ENCODE data around the gene OXTR.

Gene OXTR

GRCh38 chr3:8755097-8755496, 14.3 kb downstream of the OXTR start:
- DNase-seq (ENCODE audit: low spot score) (no peak), ATAC-seq (ENCODE audit: low read depth) (no peak)
- Histone ChIP-seq H3K4me1 (ENCODE audit: insufficient read depth, poor library complexity, severe bottlenecking) (no peaks in the 10 kb centered on the region), H3K27me3 (ENCODE audit: insufficient read depth, poor library complexity, severe bottlenecking) (no peaks in the 10 kb centered on the region), H3K27ac (ENCODE audit: poor library complexity, severe bottlenecking) (no peak overlapping the region), H3K4me3 (ENCODE audit: severe bottlenecking) (no peak overlapping the region), H3K36me3 (ENCODE audit: low read depth) (peaks cover 8% of the 10 kb centered on the region; the same call in 1 of the 2 replicates), H3K9me3 (ENCODE audit: severe bottlenecking) (no peaks in the 10 kb centered on the region)
- no peak for TF ChIP-seq CTCF (IDR thresholded peaks at IDR 0.05; ENCODE audit: poor library complexity, severe bottlenecking)

- Histone ChIP-seq H3K4me3 (ENCODE audit: severe bottlenecking) (no peak overlapping the region), H3K27me3 (ENCODE audit: insufficient read depth, poor library complexity, severe bottlenecking) (no peaks in the 10 kb centered on the region), H3K9me3 (ENCODE audit: severe bottlenecking) (no peaks in the 10 kb centered on the region), H3K4me1 (ENCODE audit: insufficient read depth, poor library complexity, severe bottlenecking) (no peaks in the 10 kb centered on the region), H3K36me3 (ENCODE audit: low read depth) (peaks cover 8% of the 10 kb centered on the region; the same call in 1 of the 2 replicates), H3K27ac (ENCODE audit: poor library complexity, severe bottlenecking) (no peak overlapping the region)
- ATAC-seq (ENCODE audit: low read depth) (no peak), DNase-seq (ENCODE audit: low spot score) (no peak)
- no peak for TF ChIP-seq CTCF (IDR thresholded peaks at IDR 0.05; ENCODE audit: poor library complexity, severe bottlenecking)
Measured at GRCh38 chr3:8752832-8753231, 16.6 kb downstream of the OXTR start.

DNA sequence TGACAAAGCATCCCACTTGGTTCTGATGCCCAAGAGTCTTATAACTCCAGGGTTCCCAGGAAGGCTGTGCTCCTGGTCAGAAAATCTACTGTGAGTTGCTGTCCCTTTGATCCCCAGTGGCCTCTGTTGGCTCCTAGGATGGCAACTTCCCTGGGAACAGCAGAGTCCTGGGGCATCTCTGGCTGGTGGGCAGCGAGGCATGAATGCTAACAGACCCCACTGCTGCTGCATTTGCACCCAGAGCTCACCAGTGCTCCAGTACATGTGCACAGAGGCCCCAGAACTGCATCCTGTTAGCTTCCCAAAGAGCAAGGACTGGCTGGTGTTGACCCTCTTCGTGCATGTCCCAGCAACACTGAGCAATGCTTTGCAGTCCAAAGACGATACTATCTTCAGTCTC, 20.1 kb downstream of the OXTR start:
- Histone ChIP-seq H3K27me3 (ENCODE audit: insufficient read depth, poor library complexity, severe bottlenecking) (no peaks in the 10 kb centered on the region), H3K4me3 (ENCODE audit: severe bottlenecking) (no peak overlapping the region), H3K27ac (ENCODE audit: poor library complexity, severe bottlenecking) (no peak overlapping the region), H3K9me3 (ENCODE audit: severe bottlenecking) (no peaks in the 10 kb centered on the region), H3K36me3 (ENCODE audit: low read depth) (peaks cover 8% of the 10 kb centered on the region; the same call in 1 of the 2 replicates), H3K4me1 (ENCODE audit: insufficient read depth, poor library complexity, severe bottlenecking) (no peaks in the 10 kb centered on the region)
- no peak for TF ChIP-seq CTCF (IDR thresholded peaks at IDR 0.05; ENCODE audit: poor library complexity, severe bottlenecking)
- DNase-seq (ENCODE audit: low spot score) = no peak
- no peak for ATAC-seq (ENCODE audit: low read depth)

DNA sequence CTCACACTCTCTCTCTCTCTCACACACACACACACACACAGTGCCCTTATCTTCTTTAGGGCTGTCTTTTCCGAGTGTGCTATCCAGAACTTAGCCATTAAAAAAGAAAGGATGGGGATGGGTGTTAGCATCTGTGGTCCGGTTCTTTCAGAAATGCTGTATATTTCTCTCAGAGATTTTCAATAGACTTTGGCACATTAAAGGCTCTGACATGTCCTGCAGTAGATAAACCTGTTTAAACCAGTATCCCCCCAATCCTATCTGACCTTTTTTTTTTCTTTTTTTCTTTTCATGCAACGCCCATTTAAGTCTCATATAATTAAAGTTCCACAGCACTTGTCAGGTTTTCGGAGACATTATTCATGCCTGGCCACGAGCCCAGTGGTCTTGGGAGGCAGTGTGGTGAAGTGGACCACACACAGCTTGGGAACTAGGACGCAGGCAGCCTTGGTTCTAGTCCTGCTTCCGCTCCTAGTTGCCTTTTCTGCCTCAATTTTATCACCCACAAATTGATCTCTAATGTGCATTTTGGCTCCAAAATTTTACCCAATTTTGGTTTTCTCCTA, 22.6 kb downstream of the OXTR start:
- Histone ChIP-seq H3K27ac (ENCODE audit: poor library complexity, severe bottlenecking) (no peak overlapping the region), H3K4me3 (ENCODE audit: severe bottlenecking) (no peak overlapping the region), H3K36me3 (ENCODE audit: low read depth) (peaks cover 6% of the 10 kb centered on the region; the same call in 1 of the 2 replicates), H3K4me1 (ENCODE audit: insufficient read depth, poor library complexity, severe bottlenecking) (peaks cover 20% of the 10 kb centered on the region), H3K9me3 (ENCODE audit: severe bottlenecking) (no peaks in the 10 kb centered on the region), H3K27me3 (ENCODE audit: insufficient read depth, poor library complexity, severe bottlenecking) (no peaks in the 10 kb centered on the region)
- ATAC-seq (ENCODE audit: low read depth) (no peak), DNase-seq (ENCODE audit: low spot score) (no peak)
- no peak for TF ChIP-seq CTCF (IDR thresholded peaks at IDR 0.05; ENCODE audit: poor library complexity, severe bottlenecking)

GRCh38 chr3:8745619-8746370, 23.6 kb downstream of the OXTR start:
- Histone ChIP-seq H3K27me3 (ENCODE audit: insufficient read depth, poor library complexity, severe bottlenecking) (no peaks in the 10 kb centered on the region), H3K9me3 (ENCODE audit: severe bottlenecking) (no peaks in the 10 kb centered on the region), H3K36me3 (ENCODE audit: low read depth) (no peaks in the 10 kb centered on the region), H3K4me3 (ENCODE audit: severe bottlenecking) (no peak overlapping the region), H3K27ac (ENCODE audit: poor library complexity, severe bottlenecking) (no peak overlapping the region), H3K4me1 (ENCODE audit: insufficient read depth, poor library complexity, severe bottlenecking) (peaks cover 30% of the 10 kb centered on the region)
- no peak for DNase-seq (ENCODE audit: low spot score)
- TF ChIP-seq CTCF (IDR thresholded peaks at IDR 0.05; ENCODE audit: poor library complexity, severe bottlenecking) = no peak
- no peak for ATAC-seq (ENCODE audit: low read depth)

Measured in RWPE2 (cell line).